IMR-90 (cell line): Measurements from ENCODE around the gene GSE1.

Source experiments
- CEBPB ChIP-seq: IDR thresholded peaks from 2 replicates; pipeline ENCODE4 v1.6.1; 2012; ENCODE audit warnings: low read depth, low read length, improper control_type of control experiment
- ELK1 ChIP-seq: fragments of 150-350 bp; IDR thresholded peaks from 2 replicates; pipeline ENCODE4 v1.6.1; 2016; ENCODE audit warnings: low read depth, mild to moderate bottlenecking, low read length, moderate library complexity, borderline replicate concordance
- FOS ChIP-seq: fragments of 150-350 bp; IDR thresholded peaks from 2 replicates; pipeline ENCODE4 v1.6.1; 2016; ENCODE audit warnings: low read depth, low read length
- MAFK ChIP-seq: IDR thresholded peaks from 2 replicates; pipeline ENCODE4 v1.6.1; 2012; ENCODE audit warnings: low read depth, low read length, improper control_type of control experiment
- MXI1 ChIP-seq: IDR thresholded peaks from 2 replicates; pipeline ENCODE4 v1.6.1; 2012; ENCODE audit warnings: low read depth, mild to moderate bottlenecking, low read length, moderate library complexity, borderline replicate concordance
- NFE2L2 ChIP-seq: fragments of 150-350 bp; IDR thresholded peaks from 2 replicates; pipeline ENCODE4 v1.6.1; 2016; ENCODE audit warnings: low read depth, mild to moderate bottlenecking, low read length
- POLR2A ChIP-seq: IDR thresholded peaks from 2 replicates; pipeline ENCODE4 v1.6.1; 2012; ENCODE audit warnings: mild to moderate bottlenecking, low read depth, low read length
- RAD21 ChIP-seq: IDR thresholded peaks from 2 replicates; pipeline ENCODE4 v1.6.1; 2012; ENCODE audit warnings: low read length, improper control_type of control experiment
- RCOR1 ChIP-seq: IDR thresholded peaks from 2 replicates; pipeline ENCODE4 v1.6.1; 2012; ENCODE audit warnings: mild to moderate bottlenecking, low read length, improper control_type of control experiment; ENCODE audit not compliant: insufficient replicate concordance
- RFX5 ChIP-seq: IDR thresholded peaks from 2 replicates; pipeline ENCODE4 v1.8.0; 2012; ENCODE audit warnings: low read depth, mild to moderate bottlenecking, low read length, moderate library complexity
- SMC3 ChIP-seq: fragments of 150-350 bp; IDR thresholded peaks from 2 replicates; pipeline ENCODE4 v1.6.1; 2016; ENCODE audit warnings: low read depth, mild to moderate bottlenecking, antibody characterized with exemption, low read length, moderate library complexity
- USF2 ChIP-seq: fragments of 150-350 bp; IDR thresholded peaks from 2 replicates; pipeline ENCODE4 v1.6.1; 2017; ENCODE audit warnings: mild to moderate bottlenecking, antibody characterized with exemption, low read length, low read depth
- TF ChIP-seq, protein P1 (sequence below): conservative IDR thresholded peaks from 2 replicates; pipeline ENCODE4 v1.5.1; 2012; ENCODE audit warnings: mild to moderate bottlenecking, low read depth, low read length, improper control_type of control experiment

- TF ChIP-seq, protein P1, sequence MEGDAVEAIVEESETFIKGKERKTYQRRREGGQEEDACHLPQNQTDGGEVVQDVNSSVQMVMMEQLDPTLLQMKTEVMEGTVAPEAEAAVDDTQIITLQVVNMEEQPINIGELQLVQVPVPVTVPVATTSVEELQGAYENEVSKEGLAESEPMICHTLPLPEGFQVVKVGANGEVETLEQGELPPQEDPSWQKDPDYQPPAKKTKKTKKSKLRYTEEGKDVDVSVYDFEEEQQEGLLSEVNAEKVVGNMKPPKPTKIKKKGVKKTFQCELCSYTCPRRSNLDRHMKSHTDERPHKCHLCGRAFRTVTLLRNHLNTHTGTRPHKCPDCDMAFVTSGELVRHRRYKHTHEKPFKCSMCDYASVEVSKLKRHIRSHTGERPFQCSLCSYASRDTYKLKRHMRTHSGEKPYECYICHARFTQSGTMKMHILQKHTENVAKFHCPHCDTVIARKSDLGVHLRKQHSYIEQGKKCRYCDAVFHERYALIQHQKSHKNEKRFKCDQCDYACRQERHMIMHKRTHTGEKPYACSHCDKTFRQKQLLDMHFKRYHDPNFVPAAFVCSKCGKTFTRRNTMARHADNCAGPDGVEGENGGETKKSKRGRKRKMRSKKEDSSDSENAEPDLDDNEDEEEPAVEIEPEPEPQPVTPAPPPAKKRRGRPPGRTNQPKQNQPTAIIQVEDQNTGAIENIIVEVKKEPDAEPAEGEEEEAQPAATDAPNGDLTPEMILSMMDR: no peak
- no peak for TF ChIP-seq CEBPB
- no peak for TF ChIP-seq POLR2A
- no peak for TF ChIP-seq RFX5
- TF ChIP-seq RCOR1: no peak
- no peak for TF ChIP-seq USF2
- TF ChIP-seq RAD21: no peak
- no peak for TF ChIP-seq FOS
- no peak for TF ChIP-seq SMC3
- no peak for TF ChIP-seq MAFK
- no peak for TF ChIP-seq NFE2L2
- no peak for TF ChIP-seq ELK1
- no peak for TF ChIP-seq MXI1
These were observed 111.8 kb downstream of the GSE1 start for GRCh38 chr16:85724936-85725335.
